Dermis blood vessel endothelial cell (primary cell): ENCODE data around the gene LMBR1L. TPM values are rescaled to one million over a fixed set of nuclear protein-coding genes. Genes with fewer than 3 reads are reported as not detected.

Source experiments
- DNase-seq: peaks from one replicate; pipeline ENCODE4 v3.0.0; 2010
- total RNA-seq: library from RNA; depleted of rRNA; stranded (reverse); fragments of >200 nt; gene quantifications from 2 replicates; pipeline ENCODE4 v1.2.3, GENCODE V29; 2014

LMBR1L gene
- total RNA-seq, 1 donor from 2014 or later: 122 TPM

DNA sequence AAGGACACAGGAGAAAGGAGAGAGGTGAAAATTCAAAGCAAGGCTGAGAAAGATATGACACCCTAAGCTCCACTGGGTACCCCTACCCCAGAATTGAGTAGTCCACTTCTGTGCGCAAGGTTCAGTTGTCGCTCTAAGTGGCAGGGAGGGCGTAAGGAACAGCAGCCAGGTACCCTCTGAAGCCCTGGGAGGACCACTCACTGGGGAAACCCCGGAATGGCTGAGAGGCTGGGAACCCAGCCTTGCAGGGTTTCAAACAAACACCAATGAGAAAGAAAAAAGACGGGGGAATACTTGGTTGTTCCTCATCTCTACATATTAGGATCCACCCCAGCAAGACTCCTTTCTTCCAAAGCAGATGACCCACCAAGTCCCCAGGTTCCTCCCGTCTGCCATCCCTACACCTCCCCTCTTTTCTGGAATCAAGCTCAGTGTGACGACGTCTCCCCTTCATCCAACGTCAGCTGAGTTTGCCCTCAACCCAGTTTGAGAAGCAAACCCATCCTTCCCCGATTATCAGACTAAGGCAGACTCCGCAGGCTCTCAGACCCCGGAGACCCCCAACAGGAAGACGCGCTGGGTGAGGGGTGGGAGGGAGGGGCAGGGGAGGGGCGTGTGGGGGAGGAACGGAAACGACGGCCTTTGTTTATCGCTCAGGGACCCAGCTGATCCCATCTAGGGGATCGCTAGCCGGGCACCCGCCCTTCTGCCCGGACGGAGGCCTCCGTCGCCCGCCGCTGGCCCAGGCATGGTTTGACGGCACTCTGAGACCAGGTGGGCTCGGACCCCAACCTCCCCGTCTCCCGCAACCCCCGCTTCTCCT is 795 bp downstream of the LMBR1L start:
- peak; percentile 48 for DNase-seq

DNA sequence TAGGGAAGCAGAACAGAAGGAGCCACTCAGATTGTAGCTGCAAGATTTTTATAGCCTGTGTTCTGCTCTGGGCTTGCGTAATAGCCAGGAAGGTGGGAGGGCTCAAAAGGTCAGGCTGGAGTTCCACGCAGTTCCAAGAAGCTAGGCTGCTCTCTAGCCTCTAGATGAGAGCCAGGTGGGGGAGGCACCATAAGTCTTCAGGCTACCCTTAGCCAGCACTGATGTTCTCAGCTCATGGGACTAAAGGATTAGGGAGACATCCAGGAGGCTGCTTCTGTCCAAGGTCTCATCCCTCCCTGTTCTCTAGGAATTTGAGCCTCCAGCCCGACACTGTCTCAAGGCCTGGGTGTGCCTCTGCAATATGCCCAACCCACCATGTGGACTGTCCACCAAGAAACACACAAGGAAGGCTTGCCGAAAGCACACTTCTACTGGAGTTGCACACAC is 1.7 kb downstream of the LMBR1L start:
- DNase-seq: peak; percentile 56

DNA sequence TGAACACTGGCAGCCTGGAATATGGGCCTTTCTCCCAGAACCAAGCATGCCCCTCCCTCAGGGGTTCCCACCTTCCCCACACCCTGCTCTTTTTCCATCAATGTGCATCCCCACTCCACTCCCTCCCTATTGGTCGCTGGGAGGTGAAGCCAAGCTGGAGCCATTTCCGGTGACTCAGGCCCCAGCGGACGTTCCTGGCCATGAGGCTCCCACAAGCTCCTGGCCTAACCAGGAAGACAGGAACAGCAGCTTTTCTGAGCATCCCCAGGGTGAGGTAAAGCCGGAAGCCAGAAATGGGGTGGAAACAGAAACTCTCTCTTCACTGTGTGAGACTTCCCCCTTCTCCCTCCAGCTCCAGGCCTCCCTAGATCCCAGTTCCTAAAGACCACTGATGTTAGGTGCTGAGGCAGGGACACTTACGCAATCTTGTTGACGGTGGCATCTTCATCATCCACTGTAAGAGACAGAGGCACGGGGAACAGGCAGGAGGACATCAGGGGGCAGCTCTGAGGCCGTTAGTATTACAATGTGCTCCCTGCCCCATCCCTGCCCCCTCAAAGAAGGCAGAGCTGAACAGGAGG is 5.1 kb downstream of the LMBR1L start:
- DNase-seq: peak; percentile 89

DNA sequence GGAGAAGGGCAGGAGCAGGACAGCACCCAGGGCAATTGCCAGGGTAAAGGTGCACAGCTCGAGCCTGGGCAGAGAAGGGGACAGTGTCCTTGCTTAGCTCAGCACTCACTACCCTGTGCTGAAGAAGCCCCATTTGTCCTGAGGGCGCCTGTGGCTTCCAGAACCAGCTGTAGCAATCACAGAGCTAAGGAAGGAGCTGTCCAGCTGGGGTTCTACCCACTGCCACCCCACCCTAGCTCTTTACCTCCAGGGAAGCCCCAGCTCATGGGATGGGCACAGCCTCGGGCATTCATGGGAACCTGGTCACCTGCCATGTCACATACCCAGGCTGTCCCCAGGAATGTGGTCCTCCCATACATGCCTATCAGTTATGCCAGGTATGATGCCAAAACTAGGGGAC is 5.8 kb downstream of the LMBR1L start:
- no peak for DNase-seq

DNA sequence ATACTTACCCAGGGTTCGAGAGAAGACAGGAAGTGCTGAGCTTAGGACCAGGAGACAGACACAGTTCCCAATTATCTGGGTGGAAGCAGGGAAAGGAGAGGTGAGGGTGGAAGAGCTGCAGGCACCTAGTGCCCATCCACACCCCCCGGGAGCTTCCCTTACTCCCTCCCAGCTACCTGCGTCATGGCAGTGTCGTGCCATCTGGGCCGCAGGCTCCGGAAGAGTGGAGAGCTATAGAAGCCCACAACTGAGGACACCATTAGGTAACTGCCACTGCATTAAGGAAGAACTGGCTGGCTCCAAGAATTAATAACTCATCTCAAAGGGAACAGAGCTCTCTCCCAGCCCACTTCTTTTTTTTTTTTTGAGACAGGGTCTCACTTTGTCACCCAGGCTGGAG is 10.3 kb downstream of the LMBR1L start:
- DNase-seq: no peak

DNA sequence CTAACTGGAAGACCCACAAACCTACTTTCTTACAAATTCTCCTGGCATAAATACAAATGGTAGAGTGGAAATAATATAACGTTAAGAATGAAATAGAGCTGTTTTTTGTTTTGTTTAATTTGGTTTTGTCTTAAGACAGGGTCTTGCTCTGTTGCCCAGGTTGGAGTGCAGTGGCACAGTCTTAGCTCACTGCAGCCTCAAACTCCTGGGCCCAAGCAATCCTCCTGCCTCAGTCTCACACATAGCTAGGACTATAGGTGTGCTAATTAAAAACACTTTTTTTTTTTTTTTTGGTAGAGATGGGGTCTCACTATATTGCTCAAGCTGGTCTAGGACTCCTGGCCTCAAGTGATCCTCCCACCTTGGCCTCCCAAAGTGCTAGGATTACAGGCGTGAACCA is 11.9 kb downstream of the LMBR1L start:
- DNase-seq: no peak

DNA sequence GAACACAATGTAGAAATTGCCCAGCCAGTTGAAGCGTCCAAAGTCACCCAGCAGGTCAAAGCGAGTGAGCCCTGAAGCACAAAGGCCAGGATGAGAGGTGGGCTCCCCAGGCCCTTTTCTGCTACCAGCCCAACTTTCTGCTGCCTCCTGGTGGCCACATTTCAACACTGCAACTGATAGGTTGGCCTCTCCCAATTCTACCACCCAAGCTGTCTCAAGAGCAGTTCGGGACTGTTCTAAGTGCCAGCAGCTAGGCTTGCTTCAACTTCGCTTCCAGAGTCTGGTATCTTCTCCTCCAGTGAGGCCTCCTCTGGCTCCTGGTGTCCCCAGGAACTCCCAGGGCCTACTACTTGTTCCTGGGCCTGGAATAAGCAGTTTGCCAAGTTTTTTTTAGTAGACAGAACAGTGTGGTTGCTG is 12.6 kb downstream of the LMBR1L start:
- DNase-seq: peak; percentile 79

DNA sequence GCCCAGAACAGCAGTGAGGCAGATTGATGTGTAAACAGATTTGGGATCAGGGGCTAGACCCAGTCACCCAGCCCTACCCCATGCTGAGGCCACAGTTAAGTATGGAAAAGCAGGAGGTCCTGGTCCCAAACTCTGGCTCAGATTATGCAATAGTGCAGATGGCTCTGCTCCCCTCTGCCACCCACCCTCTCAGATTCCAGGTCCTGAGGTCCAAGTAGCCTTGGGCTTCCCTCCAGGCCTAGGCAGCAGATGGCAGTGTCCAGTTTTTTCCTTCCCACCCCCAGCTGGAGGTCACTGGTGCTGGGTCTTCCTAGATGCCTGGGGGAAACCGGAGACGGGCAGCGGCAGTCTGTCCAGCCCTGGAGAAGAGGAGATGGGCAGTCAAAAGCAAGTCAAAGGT is 13.3 kb downstream of the LMBR1L start:
- DNase-seq: no peak

DNA sequence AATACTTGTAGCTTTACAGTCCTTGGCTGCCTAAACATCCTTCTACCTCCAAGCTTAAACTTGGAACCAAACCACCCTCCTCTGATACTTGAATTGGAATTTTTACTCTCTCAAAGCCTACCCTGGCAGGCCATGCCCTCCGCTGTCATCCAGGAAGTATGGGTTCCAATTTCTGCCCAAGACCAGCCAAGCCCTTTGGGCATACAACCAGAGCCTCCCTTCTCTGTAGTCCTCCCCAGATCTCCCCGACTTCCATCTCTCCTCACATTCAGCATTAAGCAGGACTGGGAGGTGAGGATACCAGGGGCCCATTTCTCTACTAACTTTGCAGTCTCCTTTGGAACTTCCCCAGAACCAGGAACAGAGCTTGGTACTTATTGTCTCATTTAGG is 15.7 kb downstream of the LMBR1L start:
- no peak for DNase-seq

DNA sequence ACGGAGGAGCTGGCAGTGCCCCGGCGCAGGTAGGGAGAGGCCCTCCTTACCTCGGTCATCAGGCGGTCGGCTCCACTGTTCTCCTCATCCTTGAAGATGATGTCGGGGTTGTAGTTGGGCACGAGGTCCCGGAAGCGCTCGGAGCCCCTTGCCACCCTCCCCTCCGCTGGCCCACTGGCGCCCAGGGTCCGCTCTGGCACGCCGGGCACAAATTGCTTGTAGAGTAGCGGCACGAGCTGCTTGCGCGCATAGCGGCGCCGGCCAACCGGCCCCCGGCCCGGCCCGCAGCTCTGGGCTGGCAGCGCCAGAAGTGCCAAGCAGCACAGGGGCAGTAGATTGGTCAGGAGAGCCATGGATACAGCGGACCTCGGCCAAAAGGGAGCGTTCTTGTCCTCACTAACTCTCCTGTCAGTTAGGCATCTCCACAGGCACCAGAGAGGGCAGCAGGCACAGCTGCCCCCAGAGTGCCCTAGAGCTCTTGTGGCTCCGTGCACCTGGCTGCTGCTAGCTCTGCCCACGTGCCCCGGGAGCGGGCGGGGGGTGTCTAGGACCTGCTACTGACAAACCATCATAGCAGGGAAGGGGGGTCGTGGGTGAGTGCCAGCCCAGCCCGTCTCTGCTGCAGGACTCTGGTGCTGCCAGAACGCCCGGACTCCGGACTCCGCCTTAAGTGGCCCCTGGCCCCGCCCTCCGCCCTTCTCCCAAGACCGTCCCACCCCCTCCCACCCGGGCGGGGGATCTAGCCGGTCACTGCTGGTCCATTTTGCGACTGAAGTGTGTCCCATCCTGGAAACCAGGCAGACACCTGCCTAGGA is 16.3 kb downstream of the LMBR1L start, which contains the start of gene DHH:
DHH (minus strand) TSS at position 642 of the 815 bp plus-strand sequence; CDS start at position 353, 289 bp downstream.
- peak; percentile 45 for DNase-seq

DNA sequence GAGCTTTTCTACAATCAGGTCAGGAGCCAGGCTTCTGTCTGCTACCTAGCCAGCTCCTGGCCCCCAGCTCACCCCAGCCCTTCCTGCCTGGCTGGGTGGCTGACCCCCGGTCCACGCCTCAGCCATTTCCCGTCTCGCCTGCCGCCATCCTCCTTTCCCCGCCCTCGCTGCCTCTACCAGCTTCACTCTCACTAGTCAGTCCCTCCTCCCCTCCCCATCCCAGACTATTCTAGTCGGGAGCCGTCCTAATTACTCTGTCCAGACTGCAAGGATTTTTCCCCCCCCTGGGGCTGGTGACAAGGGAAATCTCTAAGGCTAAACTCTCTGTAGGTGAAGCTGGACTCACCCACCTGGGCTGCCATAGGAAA is 16.9 kb downstream of the LMBR1L start:
- peak; percentile 42 for DNase-seq

DNA sequence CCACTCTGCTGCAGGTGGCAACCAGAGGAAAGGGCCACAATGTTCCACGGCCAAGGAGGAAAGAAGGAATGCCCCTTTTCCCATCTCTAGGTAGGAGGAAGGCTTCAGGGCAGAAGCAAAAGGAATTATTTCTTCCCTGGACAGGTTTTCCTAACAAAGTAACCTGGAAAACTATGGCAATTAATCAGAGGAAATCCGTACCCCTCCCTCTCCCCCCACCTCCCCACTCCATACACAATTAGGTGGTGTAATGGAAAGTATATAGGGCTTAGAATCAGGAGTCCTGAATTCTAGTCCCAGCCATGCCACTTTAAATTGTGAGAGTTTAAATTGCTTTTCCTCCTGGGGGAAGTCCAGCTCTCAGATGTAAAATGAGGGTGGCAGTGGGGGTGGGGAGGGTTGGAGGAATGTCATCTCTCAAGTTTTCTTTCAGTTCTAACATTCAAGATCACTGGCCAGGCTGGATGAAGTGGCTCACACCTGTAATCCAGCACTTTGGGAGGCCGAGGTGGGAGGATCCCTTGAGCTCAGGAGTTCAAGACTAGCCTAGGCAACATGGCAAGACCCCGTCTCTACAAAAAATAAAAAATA is 17.7 kb downstream of the LMBR1L start:
- DNase-seq: peak; percentile 15

DNA sequence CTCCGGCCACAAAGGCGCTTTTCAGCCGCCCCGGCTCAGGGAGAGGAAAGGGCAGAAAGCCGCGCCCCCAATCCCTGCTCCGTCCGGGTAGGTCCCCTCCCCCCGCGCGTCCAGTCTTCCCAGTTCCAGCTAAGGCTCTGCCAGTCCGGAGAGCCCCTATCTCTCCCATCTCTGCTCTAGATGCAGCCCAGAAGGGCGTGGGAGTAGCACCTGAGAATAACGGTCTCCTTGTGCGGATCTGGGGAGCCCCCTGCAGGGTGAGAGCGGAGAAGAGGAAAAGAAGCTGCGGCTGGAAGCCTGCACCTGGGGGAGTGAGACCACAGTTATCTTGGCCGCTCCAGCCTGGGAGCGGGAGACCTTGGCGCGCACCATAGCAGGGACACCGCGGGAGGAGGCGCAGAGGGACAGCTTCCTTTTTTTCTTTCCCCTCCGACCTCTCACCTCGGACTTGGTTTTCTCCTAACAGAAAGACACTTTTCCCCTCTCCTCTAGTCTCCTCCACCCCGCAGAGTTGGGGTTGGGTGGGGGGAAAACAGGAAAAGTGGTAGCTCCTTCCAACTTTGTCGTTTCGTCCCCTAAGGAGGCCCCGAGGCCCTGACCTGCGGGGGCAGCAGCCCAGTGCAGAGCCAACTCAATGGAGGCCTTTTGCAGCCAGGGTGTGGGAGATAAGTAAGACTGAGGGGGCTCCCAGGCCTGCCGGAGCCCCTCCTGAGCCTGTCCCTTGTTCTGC is 18.4 kb downstream of the LMBR1L start:
- peak; percentile 73 for DNase-seq

DNA sequence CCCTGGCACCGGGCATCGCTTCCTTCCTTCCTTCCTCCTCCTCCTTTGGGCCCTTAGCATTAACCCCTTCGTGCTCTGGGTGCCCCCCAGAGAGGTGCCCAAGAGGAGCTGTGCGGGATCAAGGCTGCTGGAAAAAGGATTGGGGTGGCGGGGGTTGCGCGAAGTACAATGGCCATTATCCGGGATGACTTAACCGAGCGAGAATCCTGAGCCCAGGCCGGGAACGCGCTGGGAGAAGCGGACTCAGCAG is 18.9 kb downstream of the LMBR1L start:
- no peak for DNase-seq

DNA sequence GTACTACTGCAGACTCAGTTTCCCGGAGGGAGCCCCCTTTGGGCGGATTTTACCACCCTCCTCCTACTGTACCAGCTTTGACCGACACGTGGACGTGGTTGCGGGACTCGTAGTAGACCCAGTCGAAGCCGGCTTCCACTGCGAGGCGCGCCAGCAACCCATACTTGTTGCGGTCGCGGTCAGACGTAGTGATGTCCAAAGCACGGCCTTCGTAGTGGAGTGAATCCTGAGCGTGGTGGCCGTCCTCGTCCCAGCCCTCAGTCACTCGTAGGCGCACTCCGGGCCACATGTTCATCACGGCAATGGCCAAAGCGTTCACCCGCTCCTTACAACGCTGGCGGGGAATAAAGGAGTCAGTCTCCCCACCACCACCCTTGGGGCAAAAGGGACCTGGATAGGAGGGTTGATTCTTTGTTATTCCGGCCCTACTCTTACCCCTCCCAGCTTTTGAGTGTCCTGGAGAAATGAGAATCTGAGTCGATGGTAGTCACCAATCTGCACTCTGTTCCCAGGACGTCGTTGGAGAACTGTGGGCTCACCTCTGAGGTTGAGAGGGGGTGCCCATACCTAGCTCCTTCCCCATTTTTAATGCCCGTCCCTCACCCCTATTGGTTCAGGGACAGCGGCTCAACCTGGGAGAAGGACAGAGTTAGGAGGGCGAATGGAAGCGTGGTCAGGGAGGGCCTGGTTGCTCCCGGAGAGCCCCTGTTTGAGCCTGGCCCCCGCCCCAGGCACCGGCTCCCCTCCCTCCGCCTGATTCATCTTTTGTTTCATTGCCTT is 19.4 kb downstream of the LMBR1L start:
- DNase-seq: no peak

DNA sequence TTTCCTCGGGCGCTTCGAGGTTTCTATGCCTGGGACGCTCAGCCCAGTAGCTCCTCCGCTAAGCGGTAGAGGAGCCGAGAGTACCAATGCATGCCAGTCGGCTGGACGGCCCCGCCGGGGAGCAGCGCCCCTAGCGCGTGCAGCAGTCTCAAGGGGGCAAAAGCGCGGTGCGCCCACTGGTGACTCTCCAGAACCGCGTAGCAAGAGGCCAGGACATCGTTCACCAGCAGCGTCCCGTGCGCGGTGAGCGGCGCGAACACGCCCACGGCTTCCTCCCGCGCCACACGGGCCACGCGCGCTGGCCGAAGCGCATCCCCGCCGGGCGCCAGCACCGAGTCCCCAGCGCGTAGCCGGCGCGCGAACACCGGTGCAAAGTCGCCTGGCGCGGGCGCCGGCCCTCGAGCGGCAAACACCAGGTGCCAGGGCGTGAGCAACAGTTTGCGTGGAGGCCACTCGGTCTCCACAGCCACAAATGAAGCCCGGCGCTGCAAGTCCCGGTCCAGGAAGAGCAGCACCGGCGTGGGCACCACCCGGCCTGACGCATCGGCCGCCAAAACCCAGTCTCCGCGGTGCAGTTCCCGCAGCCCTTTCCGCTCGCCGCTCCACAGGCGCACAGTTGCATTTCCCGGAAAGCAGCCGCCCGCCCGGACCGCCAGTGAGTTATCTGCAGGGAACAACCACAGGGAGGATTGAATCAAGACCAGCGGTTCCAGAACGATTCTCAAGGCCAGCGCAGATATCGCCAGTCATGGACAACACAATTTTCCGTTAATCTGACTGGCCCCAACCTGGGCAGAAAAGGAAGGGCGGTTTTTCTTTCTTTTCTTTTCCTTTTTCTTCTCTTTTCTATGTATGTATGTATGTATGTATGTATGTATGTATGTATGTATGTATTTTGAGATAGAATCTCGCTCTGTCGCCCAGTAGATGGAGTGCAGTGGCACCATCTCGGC is 20.6 kb downstream of the LMBR1L start:
- DNase-seq: peak; percentile 56

DNA sequence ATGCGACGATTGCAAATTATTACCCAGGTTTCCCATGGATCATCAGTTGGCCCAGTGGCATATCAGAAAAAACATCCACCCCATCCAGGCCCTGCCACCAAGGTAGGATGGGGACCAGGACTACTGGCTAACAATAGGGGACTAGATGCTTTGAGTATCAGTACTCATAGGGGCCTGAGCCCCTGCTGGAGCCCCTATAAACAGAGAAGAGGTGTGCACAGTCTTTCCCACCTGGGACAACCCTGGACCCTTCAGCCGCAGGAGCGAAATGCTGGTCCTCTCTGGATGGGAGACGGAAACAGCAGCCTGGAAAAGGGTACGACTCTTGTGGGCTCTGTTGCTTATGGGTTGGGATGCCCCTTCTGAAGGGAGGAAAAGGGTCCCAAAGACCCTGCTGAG is 21.7 kb downstream of the LMBR1L start:
- DNase-seq: no peak

DNA sequence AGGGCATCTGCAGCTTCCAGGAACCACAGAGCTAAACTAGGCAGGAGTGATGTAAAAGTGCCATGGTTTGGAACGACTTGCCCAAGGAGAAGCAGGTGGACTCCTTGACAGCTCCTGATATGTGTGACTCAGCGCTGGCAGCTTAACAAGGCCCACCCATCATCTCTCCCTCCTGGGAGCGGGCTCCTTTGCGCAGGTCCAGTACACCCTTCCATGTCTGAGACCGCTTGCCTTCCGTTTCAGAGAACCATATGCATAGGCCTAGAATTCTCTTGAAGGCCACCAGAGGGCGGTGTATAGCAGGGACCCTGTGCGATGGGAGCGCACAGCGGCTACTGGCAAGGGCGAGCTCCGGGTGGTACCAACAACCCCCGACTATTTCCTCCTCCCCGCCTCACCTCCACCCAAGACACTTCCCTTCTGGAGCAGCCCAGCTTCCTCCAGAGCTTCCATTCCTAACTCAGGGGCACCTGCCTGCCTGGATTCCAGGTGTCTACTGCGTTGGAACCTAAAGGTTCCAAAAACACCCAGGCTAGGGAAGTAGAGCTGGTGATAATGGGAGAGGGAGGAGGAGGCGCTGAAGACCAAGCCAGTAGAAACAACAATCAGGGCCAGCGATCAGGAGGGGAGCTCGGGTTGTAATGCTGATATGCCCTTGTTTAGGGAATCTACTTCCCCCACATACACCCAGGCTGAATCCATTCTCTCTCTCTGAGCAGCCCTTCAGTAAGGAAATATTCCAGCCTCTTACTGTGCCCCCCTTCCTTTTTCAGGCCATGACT is 22.3 kb downstream of the LMBR1L start:
- DNase-seq: peak; percentile 92

DNA sequence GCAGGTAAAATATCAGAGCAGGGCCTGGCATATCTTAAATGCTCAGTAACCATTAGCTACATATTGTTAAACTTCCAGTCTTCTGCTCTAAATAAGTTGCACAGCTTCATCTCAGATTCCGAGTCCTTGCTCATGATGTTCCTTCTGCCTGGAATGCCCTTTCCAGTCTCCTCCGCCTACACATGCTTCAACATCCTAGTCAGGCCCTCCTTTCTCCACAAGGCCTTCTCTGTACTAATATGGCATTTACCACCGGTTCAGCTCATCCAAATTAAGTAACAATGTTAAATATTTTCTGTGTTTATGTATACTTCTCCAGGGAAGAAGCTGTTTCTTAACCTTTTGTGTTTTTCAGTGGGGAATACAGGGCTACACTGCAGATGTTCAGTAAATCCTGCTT is 24.5 kb downstream of the LMBR1L start:
- no peak for DNase-seq

DNA sequence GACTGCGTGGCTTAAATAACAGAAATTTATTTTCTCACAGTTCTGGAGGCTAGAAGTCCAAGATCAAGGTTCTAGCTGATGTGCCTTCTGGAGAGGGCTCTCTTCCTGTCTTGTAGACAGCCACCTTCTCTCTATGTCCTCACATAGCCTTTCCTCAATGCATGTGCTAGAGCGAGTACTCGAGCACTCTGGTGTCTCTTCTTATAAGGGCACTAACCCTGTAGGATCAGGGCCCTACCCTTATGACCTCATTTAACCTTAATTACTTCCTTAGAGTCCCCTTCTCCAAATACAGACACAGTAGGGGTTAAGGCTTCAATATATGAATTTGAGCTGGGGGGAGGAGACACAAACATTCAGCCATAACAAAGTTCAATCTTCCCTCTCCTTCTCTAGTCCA is 26.2 kb downstream of the LMBR1L start:
- DNase-seq: no peak
